HUES64 (cell line): Measurements from ENCODE around the gene PSTK.

ENCODE experiments used
- H3K27ac ChIP-seq: 2 replicates; pipeline ENCODE4 v1.7.0; 2013; ENCODE audit warnings: low read depth, low read length, inconsistent platforms
- H3K27me3 ChIP-seq: 2 replicates; pipeline ENCODE4 v1.6.1; 2013; ENCODE audit warnings: mild to moderate bottlenecking, low read length; ENCODE audit not compliant: insufficient read depth
- H3K36me3 ChIP-seq: 2 replicates; pipeline ENCODE4 v1.6.1; 2013; ENCODE audit warnings: mild to moderate bottlenecking, low read length; ENCODE audit not compliant: insufficient read depth
- H3K4me1 ChIP-seq: 2 replicates; pipeline ENCODE4 v1.6.1; 2013; ENCODE audit warnings: mild to moderate bottlenecking, low read length, moderate library complexity; ENCODE audit not compliant: insufficient read depth
- H3K4me3 ChIP-seq: 2 replicates; pipeline ENCODE4 v1.5.1; 2013; ENCODE audit warnings: mild to moderate bottlenecking, low read length, moderate library complexity
- H3K9ac ChIP-seq: 2 replicates; pipeline ENCODE4 v1.6.1; 2013; ENCODE audit warnings: mild to moderate bottlenecking, low read depth, low read length
- H3K9me3 ChIP-seq: 2 replicates; pipeline ENCODE4 v1.6.1; 2013; ENCODE audit warnings: low read depth, low read length; ENCODE audit not compliant: insufficient read depth
- WGBS: fragments of 150-250, 120-280 bp; methylation state at CpG from one replicate; pipeline ENCODE4 v1.1.7; 2013; ENCODE audit warnings: missing lambda C conversion rate; 5-methylcytosine and 5-hydroxymethylcytosine counted together

Gene PSTK

GRCh38 chr10:123008355-123009104 lies 28.3 kb downstream of the PSTK start, which contains the start of the genes ACADSB and IKZF5:
Gene ACADSB, plus strand, starts transcription at chr10:123009006. Its CDS starts 24 bp downstream, at chr10:123009030.
Gene IKZF5, minus strand, starts transcription at chr10:123008795. Its CDS starts 10,170 bp downstream, at chr10:122998625.
- peak within 1 kb of the TSS; percentile 69; the same call in 1 of the 2 replicates for H3K27ac ChIP-seq
- WGBS, result under 1% methylated on average over 68 of the region's 68 CpGs
- peaks cover 14% of the 10 kb centered on the region for H3K4me1 ChIP-seq
- peak within 1 kb of the TSS; percentile 88 for H3K9ac ChIP-seq
- peak within 1 kb of the TSS; percentile 85 for H3K4me3 ChIP-seq
- H3K9me3 ChIP-seq, result no peaks in the 10 kb centered on the region
- no peaks in the 10 kb centered on the region for H3K36me3 ChIP-seq
- H3K27me3 ChIP-seq, result peaks cover 21% of the 10 kb centered on the region

GRCh38 chr10:123009105-123009820 lies 29.1 kb downstream of the PSTK start:
- Histone ChIP-seq H3K4me1 (peaks cover 14% of the 10 kb centered on the region), H3K9ac (peak overlapping the region; percentile 59), H3K27me3 (peaks cover 21% of the 10 kb centered on the region), H3K27ac (no peak overlapping the region), H3K36me3 (no peaks in the 10 kb centered on the region), H3K9me3 (no peaks in the 10 kb centered on the region), H3K4me3 (peak overlapping the region; percentile 66)
- 3% methylated on average over 33 of the region's 34 CpGs for WGBS

- Histone ChIP-seq H3K36me3 (no peaks in the 10 kb centered on the region), H3K4me1 (peaks cover 35% of the 10 kb centered on the region), H3K4me3 (no peak overlapping the region), H3K27ac (no peak overlapping the region), H3K9ac (no peak overlapping the region), H3K27me3 (peaks cover 21% of the 10 kb centered on the region), H3K9me3 (no peaks in the 10 kb centered on the region)
- WGBS, result 97% methylated on average over 3 of the region's 3 CpGs
These were observed 31.8 kb downstream of the PSTK start for GRCh38 chr10:123011987-123012386.

GRCh38 chr10:123013456-123014419 lies 33.5 kb downstream of the PSTK start:
- no peaks in the 10 kb centered on the region for H3K36me3 ChIP-seq
- no peak overlapping the region for H3K4me3 ChIP-seq
- no peaks in the 10 kb centered on the region for H3K9me3 ChIP-seq
- H3K27me3 ChIP-seq, result peaks cover 21% of the 10 kb centered on the region
- WGBS, result 94% methylated on average over 43 of the region's 43 CpGs
- no peak overlapping the region for H3K9ac ChIP-seq
- H3K4me1 ChIP-seq, result peaks cover 37% of the 10 kb centered on the region
- H3K27ac ChIP-seq, result no peak overlapping the region

GRCh38 chr10:123014772-123015171 lies 34.6 kb downstream of the PSTK start:
- Histone ChIP-seq H3K4me1 (peaks cover 42% of the 10 kb centered on the region), H3K4me3 (no peak overlapping the region), H3K27me3 (peaks cover 15% of the 10 kb centered on the region), H3K9me3 (no peaks in the 10 kb centered on the region), H3K9ac (no peak overlapping the region), H3K27ac (no peak overlapping the region), H3K36me3 (no peaks in the 10 kb centered on the region)
- 94% methylated on average over 2 of the region's 2 CpGs for WGBS

- Histone ChIP-seq H3K4me1 (peaks cover 54% of the 10 kb centered on the region), H3K36me3 (no peaks in the 10 kb centered on the region), H3K9me3 (no peaks in the 10 kb centered on the region), H3K27me3 (peaks cover under 1% of the 10 kb centered on the region; the same call in 1 of the 2 replicates), H3K9ac (no peak overlapping the region), H3K27ac (no peak overlapping the region), H3K4me3 (no peak overlapping the region)
- WGBS, result 95% methylated on average over 4 of the region's 4 CpGs
These were observed 36.0 kb downstream of the PSTK start for GRCh38 chr10:123016228-123016627.

GRCh38 chr10:123017421-123018165 lies 37.4 kb downstream of the PSTK start:
- Histone ChIP-seq H3K36me3 (no peaks in the 10 kb centered on the region), H3K27ac (peak overlapping the region; percentile 81; the same call in 1 of the 2 replicates), H3K9me3 (no peaks in the 10 kb centered on the region), H3K4me3 (no peak overlapping the region; the same call in 1 of the 2 replicates), H3K4me1 (peaks cover 59% of the 10 kb centered on the region), H3K27me3 (no peaks in the 10 kb centered on the region), H3K9ac (no peak overlapping the region)
- WGBS, result 39% methylated on average over 8 of the region's 9 CpGs

GRCh38 chr10:123018531-123018930 lies 38.3 kb downstream of the PSTK start:
- H3K27me3 ChIP-seq, result no peaks in the 10 kb centered on the region
- H3K9me3 ChIP-seq, result no peaks in the 10 kb centered on the region
- H3K4me1 ChIP-seq, result peaks cover 61% of the 10 kb centered on the region
- no peak overlapping the region for H3K4me3 ChIP-seq
- no peak overlapping the region for H3K9ac ChIP-seq
- H3K36me3 ChIP-seq, result no peaks in the 10 kb centered on the region
- no peak overlapping the region for H3K27ac ChIP-seq
- WGBS, result 80% methylated on average over 7 of the region's 7 CpGs

- no peak overlapping the region for H3K27ac ChIP-seq
- H3K4me3 ChIP-seq, result no peak overlapping the region
- no peak overlapping the region for H3K9ac ChIP-seq
- no peaks in the 10 kb centered on the region for H3K27me3 ChIP-seq
- WGBS, result 95% methylated on average over 2 of the region's 3 CpGs
- no peaks in the 10 kb centered on the region for H3K9me3 ChIP-seq
- peaks cover 66% of the 10 kb centered on the region for H3K4me1 ChIP-seq
- no peaks in the 10 kb centered on the region for H3K36me3 ChIP-seq
These were observed 39.1 kb downstream of the PSTK start for GRCh38 chr10:123019264-123019663.
